ENCODE results near the gene CDC42EP2. TPM values are rescaled to one million over a fixed set of nuclear protein-coding genes. Genes with fewer than 3 reads are reported as not detected.

The CDC42EP2 gene
- total and polyA plus RNA-seq, 2 of the 13 experiments (the other 11 are each of a cell fraction or from before 2014, with no cell fraction given): 2.3 to 7.1 TPM

GRCh38 chr11:65305501-65306268 is 9.0 kb upstream of the CDC42EP2 start (continued):
- TF ChIP-seq REST (IDR thresholded peaks at IDR 0.05; ENCODE audit: borderline replicate concordance in 1 of 2, low read depth in 1 of 2, low read length in 2 of 2): peak in 1 of 2 experiments; percentile 51; a peak in 1 of 4 replicates
- peak; percentile 100 for TF ChIP-seq ZNF770 (CRISPR knock-in tag; IDR thresholded peaks at IDR 0.05)
- peak; percentile 15; the same call in 1 of the 2 replicates for TF ChIP-seq ZNF607 (CRISPR knock-in tag; IDR thresholded peaks at IDR 0.05; ENCODE audit: borderline replicate concordance)
- peak; percentile 39 for TF ChIP-seq ZNF644 (CRISPR knock-in tag; IDR thresholded peaks at IDR 0.05; ENCODE audit: low read depth)
- TF ChIP-seq ZNF614 (CRISPR knock-in tag; IDR thresholded peaks at IDR 0.05; ENCODE audit: borderline replicate concordance): 0 out of 2 replicates have a peak, but pooled peaks have one; percentile 32
- TF ChIP-seq FOXA3 (CRISPR knock-in tag; IDR thresholded peaks at IDR 0.05): peak; percentile 95
- 0 out of 2 replicates have a peak, but pooled peaks have one; percentile 47 for TF ChIP-seq NR2F2 (IDR thresholded peaks at IDR 0.05; ENCODE audit: borderline replicate concordance, low read depth)
- TF ChIP-seq KDM2A (CRISPR knock-in tag; IDR thresholded peaks at IDR 0.05; ENCODE audit: borderline replicate concordance, low read depth): peak; percentile 60
- TF ChIP-seq YEATS2 (CRISPR knock-in tag; IDR thresholded peaks at IDR 0.05; ENCODE audit: borderline replicate concordance): peak; percentile 63; the same call in 1 of the 2 replicates
- TF ChIP-seq ZNF280D (CRISPR knock-in tag; IDR thresholded peaks at IDR 0.05): peak; percentile 73
- TF ChIP-seq ZNF18 (CRISPR knock-in tag; IDR thresholded peaks at IDR 0.05; ENCODE audit: insufficient replicate concordance): peak; percentile 56
- no peak for TF ChIP-seq GRHL1 (CRISPR knock-in tag; conservative IDR thresholded peaks at IDR 0.05)
